Measurements from ENCODE around the gene PRRT1B. TPM values are rescaled to one million over a fixed set of nuclear protein-coding genes. Genes with fewer than 3 reads are reported as not detected.
"Not testable (repeated sequence)": the region's sequence is repeated elsewhere in the genome, so short reads cannot be mapped to it uniquely, and the experiment has no call there.

Gene PRRT1B
- total RNA-seq, 1 donor from 2014 or later = not detected

DNA sequence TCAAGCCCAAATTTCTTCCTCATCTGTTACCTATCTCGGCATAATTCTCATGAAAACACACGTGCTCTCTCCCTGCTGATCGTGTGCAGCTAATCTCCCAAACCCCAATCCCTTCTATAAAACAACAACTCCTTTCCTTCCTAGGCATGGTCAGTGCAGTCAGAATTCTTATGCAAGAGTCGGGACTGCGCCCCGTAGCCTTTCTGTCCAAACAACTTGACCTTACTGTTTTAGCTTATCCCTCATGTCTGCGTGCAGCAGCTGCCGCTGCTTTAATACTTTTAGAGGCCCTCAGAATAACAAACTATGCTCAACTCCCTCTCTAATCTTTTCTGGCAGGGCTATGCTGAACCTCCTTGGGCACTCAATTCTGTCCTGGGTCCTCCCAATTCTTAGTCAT lies 5.1 kb downstream of the PRRT1B start:
- DNase-seq = not testable (repeated sequence)

DNA sequence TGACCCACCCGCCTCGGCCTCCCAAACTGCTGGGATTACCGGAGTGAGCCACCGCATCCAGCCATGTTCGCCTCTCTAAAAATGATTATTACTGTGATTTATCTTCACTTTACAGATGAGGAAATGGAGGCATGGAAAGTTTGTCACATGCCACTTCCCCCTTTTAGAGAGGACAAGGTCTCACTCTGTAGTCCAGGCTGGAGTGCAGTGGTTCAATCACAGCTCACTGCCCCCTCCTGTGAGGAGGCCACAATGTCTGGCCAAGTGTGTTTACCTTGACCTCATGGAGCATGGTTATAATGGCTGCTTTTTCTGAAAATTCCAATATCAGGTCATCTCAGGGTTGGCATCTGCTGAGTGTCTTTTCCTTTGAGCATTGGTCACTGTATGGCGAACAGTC lies 6.7 kb downstream of the PRRT1B start:
- DNase-seq = no peak

DNA sequence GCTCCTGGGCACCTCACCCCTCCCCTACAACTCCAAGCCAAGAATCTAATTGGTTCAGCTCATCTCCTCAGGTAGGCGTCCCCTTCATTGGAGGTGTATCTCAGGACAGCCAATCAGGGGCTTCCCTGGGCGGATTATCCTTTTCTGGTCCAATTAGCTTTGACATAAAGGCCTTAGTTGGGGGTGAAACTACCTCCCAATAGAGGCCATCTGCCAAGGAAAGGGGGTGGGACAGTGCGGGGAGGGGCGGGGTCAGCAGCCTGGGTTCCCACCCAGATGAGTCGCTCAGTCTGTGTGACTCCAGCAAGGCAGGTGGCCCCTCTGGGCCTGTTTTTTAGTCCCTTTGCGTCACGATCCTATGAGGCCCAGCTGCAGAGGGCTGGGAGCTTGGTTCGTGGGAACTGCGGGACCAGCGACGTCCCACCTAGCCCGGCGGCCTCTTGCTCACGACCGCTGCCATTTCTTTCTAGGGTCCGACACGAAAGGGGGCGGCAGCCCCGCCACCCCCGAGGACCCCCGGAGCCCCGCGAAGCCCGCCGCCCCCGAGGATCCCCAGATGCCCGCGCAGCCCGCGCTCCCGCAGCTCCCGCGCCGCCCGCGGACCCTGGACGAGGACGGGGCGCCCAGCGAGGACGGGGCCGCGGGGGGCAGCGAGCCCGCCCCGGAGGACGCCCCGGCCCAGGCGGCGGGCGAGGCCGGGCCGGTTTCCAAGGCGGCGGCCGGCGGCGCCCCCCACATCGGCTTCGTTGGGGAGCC lies 8.9 kb downstream of the PRRT1B start:
- DNase-seq = no peak

- DNase-seq = no peak
Measured at GRCh38 chr9:131554843-131555351, 9.6 kb downstream of the PRRT1B start.

GRCh38 chr9:131555841-131556673 lies 10.7 kb downstream of the PRRT1B start:
- no peak for DNase-seq

DNA sequence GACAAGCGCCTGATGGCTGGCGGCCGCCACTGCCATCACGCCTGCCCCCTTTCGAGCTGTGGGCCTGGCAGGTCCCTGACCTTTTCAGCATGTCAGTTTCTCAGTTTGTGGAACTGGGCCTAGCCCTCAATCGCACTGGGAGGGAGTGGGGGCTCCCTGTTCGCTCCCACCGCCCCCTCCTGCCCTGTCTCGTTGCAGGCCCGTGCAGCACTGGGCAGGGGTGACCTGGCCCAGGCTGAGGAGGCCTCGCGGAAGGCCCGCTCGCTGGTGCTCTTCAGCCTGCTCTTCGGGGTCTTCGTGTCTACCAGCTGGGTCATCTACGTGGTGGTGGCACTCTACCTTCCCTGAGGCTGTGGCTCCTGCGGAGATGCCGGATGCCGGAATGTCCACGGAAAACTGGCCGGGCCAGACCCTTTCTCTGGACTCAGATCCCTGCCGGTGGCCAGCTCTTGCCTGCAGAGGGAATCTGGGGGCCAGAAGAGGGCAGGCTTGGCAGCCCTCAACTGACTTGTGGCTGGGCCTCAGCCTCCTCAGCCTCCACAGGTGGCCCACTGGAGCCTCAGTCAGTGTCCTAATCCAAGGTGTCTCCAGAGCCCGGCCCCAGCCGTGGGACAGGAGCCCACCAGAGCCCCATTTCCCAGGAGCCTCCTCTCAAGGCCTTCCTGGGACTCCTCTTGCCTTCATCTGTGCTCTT lies 12.7 kb downstream of the PRRT1B start:
- no peak for DNase-seq

DNA sequence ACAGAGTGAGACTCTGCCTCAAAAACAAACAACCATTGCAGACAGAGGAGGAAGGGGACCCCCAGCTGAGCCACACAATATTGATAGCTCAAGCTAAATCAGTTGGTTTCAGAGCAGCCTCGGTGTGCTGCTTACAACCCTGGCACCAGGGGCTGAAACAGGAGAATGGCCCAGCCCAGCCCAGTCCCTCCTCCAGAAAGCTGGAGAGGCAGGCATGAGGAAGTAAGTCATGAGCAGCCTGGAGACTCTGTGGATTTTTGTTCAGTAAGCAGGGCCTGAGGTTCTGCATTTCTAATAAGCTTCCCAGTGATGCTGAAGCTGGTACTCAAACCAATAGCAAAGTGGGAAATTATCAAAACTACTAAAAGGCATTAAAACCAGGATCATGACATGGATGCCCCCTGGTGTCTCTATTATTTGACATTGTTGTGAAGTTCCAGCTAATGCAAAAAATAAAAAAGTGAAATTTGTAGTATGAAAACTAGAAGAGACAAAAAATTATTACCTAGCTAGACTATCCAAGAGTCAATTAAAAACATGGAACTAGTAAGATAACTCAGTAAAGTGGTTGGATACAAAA lies 14.2 kb downstream of the PRRT1B start:
- no peak for DNase-seq

DNA sequence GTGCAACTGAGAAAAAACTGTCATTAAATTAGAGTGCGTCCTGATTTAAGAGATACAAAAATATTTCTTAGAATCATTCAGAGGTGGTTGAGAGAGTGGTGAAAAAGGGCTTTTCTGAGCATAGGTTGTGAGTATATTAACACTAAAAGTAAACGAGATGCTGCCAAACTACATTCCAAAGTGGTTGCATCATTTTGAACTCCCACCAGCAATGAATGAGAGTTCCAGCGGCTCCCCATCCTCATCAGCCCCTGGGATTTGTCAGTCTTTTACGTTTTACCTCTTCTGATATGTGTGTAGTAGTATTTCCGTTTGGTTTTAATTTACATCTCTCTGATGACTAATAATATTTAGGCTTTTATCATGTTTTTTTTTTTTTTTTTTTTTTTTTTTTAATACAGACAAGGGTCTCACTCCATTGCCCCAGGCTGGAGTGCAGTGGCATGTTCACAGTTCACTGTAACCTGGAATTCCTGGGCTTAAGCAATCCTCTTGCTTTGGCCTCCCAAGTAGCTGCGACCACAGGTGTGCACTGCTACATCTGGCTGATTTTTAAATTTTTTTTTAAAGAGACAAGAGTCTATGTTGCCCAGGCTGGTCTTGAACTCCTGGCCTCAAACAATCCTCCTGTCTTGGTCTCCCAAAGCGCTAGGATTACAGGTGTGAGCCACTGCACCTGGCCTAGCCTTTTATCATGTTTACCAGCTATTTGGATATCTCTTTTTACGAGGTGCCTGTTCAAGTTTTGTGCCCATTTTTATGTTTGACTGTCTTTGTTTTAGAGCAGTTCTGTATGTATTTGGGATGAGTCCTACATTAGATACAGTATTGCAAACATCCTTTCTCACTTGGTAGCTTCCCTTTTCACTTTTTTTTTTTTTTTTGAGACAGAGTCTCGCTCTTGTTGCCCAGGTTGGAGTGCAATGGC lies 17.0 kb downstream of the PRRT1B start:
- DNase-seq = no peak

DNA sequence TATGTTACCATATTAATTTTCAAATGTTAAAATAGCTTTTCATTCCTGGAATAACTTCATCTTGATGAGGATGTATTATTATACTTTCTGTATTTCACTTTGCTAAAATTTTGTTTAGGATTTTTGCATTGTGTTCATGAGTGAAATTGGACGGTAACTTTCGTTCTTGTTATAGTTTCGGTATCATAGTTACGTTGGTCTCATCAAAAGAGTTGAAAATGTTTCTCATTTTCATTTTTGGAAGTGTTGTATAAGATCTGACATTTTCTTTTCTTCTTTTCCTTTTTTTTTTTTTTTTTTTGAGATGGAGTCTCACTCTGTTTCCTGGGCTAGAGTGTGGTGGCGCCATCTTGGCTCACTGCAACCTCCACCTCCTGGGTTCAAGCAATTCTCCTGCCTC lies 20.0 kb downstream of the PRRT1B start:
- no peak for DNase-seq

GRCh38 chr9:131566158-131566557 lies 20.8 kb downstream of the PRRT1B start:
- no peak for DNase-seq

DNA sequence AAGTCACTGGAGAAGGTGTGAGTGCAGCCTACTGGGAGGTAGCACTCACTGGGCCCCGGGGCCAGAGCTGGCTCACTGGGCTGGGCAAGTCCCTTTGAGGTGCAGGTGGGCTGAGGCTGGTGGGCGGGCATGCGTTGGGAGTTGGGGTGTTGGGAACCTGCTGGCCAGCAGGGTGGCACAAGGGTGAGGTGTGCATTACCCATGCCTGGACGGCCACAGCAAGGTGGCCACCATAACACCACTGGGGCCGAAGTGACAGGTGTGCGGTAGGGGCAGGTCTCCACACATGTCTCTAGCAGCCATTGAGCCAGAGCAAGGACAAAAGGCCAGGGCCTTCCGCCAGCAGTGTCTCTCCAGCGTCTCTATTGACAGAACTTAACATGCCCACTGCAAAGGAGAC lies 22.6 kb downstream of the PRRT1B start:
- DNase-seq = no peak

- no peak for DNase-seq
Measured at GRCh38 chr9:131574730-131575640, 29.7 kb downstream of the PRRT1B start.

DNA sequence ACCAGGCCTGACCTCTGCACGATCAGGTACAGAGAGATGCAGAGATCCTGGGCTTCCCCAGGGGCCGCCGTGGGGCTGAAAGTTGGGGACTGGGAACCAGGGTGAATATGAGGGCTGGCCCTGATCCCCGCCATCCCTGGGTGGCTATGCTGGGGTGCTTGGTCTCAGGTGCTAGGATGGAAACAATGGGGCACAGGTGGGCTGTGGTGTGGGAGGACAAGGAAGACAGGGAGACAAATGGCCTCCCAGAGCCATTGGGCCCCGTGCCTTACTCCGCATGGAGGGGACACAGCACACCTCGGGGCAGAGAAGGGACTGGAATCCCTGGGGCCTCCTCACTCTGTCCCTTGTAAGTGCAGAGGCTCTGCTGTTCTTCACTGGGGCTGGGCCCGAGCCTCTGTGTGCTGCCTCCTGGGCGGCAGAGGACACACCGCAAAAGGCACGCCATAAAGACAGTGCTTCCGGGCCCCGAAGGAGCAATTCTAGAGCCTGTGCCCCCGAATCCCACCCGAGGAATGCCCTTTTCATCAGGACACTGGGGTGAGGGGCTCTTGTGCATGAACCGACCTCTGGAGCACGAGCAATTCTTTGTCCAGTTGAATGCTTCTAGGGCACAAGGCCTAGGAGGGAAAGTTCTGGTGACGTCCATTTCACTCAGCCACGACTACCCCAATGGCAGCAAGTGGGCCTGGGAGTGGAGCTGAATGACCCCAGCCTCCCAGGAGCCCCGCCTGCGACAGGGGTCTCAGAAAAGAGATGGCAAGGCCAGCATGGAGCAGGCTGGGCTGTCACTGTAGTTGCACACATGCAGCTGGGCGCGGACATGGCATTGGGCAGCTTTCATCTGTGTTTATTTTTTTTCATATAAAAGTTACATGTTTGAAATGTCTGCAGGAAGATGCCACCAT lies 30.9 kb downstream of the PRRT1B start:
- DNase-seq = no peak

GRCh38 chr9:131577005-131578000 lies 32.0 kb downstream of the PRRT1B start:
- DNase-seq = no peak

DNA sequence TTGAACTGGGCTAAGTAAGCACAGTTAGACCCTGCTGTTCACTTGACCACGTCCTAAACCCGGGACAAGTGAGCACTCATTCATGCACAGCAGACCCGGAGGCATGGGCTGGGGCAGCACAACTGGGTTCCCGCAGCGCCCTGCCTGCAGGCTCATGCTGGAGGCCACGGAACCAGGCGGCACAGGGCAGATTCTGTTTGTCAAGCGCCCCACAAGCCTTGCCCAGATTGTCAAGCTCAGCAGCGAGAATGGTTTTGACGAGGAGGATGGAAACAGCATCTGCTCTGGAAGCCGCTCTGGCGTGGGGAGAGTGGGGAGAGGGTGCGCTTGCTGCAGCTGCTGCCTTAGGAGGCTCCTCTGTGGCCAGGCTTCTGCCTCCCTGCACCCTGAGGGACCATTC lies 32.7 kb downstream of the PRRT1B start:
- no peak for DNase-seq

DNA sequence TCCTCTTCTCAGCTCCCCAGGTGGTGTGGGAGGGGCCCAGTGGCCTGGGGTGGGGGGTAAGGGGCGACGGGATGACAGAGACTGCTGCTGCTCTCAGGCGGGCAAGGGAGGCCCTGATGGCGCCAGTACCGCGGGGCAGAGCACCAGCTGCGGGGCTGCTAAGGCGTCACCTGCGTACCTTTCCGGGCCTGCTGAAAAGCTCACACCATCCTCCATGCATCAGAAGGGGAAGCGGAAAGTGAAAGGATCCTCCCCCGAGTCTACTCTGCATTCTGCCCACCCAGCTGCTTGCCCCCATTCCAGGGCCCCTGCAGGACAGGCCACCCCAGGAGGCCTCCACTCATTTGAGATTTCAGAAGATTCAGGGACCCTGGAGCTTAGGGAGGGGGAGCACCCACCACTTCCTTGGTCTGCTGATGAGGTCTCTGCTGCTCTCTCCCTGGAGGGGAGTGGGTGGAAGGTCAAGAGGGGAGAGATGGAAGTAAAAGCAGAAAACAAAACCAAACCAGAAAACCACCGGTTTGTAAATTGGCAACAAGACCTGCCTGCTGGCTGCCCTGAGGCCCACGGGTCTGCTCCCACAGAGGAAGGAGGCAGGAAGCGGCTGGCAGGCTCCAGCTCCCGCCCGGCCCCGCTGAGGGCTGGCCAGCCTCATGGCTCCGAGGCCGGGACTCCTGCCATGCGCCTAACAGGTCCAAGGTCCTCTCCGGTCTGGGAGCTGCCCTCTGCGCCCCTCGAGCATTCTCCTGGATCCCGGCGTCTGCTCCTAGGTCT lies 33.6 kb downstream of the PRRT1B start:
- DNase-seq = no peak

DNA sequence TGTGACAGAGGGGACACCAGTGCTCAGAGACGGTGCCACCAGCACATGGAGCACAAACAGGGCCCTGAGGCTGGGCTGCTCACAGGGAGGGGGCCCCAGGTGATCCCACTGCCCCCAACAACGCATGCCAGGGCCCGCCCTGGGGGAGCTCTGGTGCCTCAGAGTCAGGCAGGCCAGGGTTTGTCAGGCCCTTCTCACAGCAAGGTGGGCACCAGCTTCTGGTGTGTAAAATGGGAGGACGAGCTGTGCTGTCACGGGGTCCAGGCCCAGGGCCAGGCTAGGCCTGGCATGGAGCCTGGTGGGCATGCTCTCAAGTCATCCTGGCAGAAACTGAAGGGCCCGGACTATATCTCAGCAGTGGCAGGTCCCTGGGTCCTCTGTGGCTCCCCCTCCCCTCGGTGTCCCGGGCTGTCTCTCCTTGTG lies 34.5 kb downstream of the PRRT1B start:
- no peak for DNase-seq
